Endothelial cell of umbilical vein (primary cell): Measurements from ENCODE around the gene C15orf62. TPM values are rescaled to one million over a fixed set of nuclear protein-coding genes. Genes with fewer than 3 reads are reported as not detected.

Source experiments
- BruUV-seq: library from RNA; stranded (reverse); fragments of 400-500 nt; replicated peaks from 2 replicates; lab custom pipeline; 2021; lab: Mats Ljungman, UMichigan
- CTCF ChIA-PET: fragments of 300-600, 350-600 bp; sonication (Branson Sonifier 250); formaldehyde crosslinking; loops from one replicate; lab custom pipeline; 2021; ENCODE audit warnings: antibody characterized with exemption, inconsistent platforms; lab: Charles Lee
- POLR2A ChIA-PET: fragments of 300-600, 350-600 bp; sonication (Branson Sonifier 250); formaldehyde crosslinking; loops from one replicate; lab custom pipeline; 2021; ENCODE audit warnings: antibody characterized with exemption, inconsistent platforms; lab: Charles Lee
- DNase-seq: peaks from one replicate; pipeline ENCODE4 v3.0.0-alpha.2; 2011; ENCODE audit warnings: low read depth, low spot score
- FAIRE-seq: peaks from 2 replicates; lab custom pipeline; 2011; peaks lifted over from hg19 to GRCh38; lab: Jason Lieb, UNC
- H2AFZ ChIP-seq: 2 replicates; pipeline ENCODE4 v1.6.0; 2012; ENCODE audit warnings: low read depth, low read length, control low read depth, inconsistent platforms
- H3K27ac ChIP-seq: 2 replicates; pipeline ENCODE4 v1.5.1; 2011; ENCODE audit warnings: low read depth, mild to moderate bottlenecking, control low read depth, low read length, moderate library complexity; ENCODE audit not compliant: insufficient read depth
- H3K27me3 ChIP-seq, 2 experiments: 2 replicates each; pipeline versions ENCODE4 v1.6.0 to v1.6.1; 2011; ENCODE audit warnings: low read length in 2 of 2, mixed read lengths in 1 of 2; ENCODE audit not compliant: control insufficient read depth in 2 of 2, insufficient read depth in 2 of 2
- H3K36me3 ChIP-seq, 2 experiments: 2 replicates in 1 of 2; 3 replicates in 1 of 2; pipeline ENCODE4 v1.5.1; 2011; ENCODE audit warnings: low read length in 2 of 2, mild to moderate bottlenecking in 1 of 2, moderate library complexity in 1 of 2; ENCODE audit not compliant: control insufficient read depth in 2 of 2, insufficient read depth in 2 of 2; ENCODE audit errors: extremely low read depth in 1 of 2
- H3K4me1 ChIP-seq: 3 replicates; pipeline ENCODE4 v1.5.1; 2011; ENCODE audit warnings: mild to moderate bottlenecking, low read length; ENCODE audit not compliant: control insufficient read depth, insufficient read depth; ENCODE audit errors: extremely low read depth
- H3K4me2 ChIP-seq: 2 replicates; pipeline ENCODE4 v1.6.1; 2011; ENCODE audit warnings: low read length, control low read depth, mixed read lengths; ENCODE audit not compliant: insufficient read depth
- H3K4me3 ChIP-seq, 3 experiments: fragments of 200-600 bp in 1 of 3; sonication (generic), shearing (Covaris generic) in 1 of 3; replicated peaks in 1 of 3; 2 replicates each; pipeline ENCODE4 v1.5.1; 2011 to 2016; ENCODE audit warnings: control low read depth in 3 of 3, low read length in 3 of 3, mild to moderate bottlenecking in 2 of 3, inconsistent platforms in 1 of 3, low read depth in 1 of 3, moderate library complexity in 1 of 3; ENCODE audit not compliant: insufficient read depth in 1 of 3
- H3K79me2 ChIP-seq: 2 replicates; pipeline ENCODE4 v1.6.0; 2012; ENCODE audit warnings: low read length, inconsistent platforms; ENCODE audit not compliant: control insufficient read depth, insufficient read depth
- H3K9ac ChIP-seq: replicated peaks from 2 replicates; pipeline ENCODE3; 2011; ENCODE audit warnings: low read length, control low read depth; ENCODE audit not compliant: insufficient read depth; ENCODE audit errors: extremely low read depth
- H3K9me1 ChIP-seq: replicated peaks from 3 replicates; pipeline ENCODE4 v1.6.0; 2011; ENCODE audit warnings: mild to moderate bottlenecking, low read length; ENCODE audit not compliant: control insufficient read depth, insufficient read depth; ENCODE audit errors: extremely low read depth
- H3K9me3 ChIP-seq: replicated peaks from 2 replicates; pipeline ENCODE4 v1.5.1; 2012; ENCODE audit warnings: low read length, inconsistent platforms; ENCODE audit not compliant: control insufficient read depth, insufficient read depth
- H4K20me1 ChIP-seq: replicated peaks from 2 replicates; pipeline ENCODE3; 2011; ENCODE audit warnings: mild to moderate bottlenecking, low read length; ENCODE audit not compliant: control insufficient read depth, insufficient read depth; ENCODE audit errors: extremely low read depth
- CTCF ChIP-seq, 2 donors: IDR thresholded peaks; 1 replicate in 1 of 2; 2 replicates in 1 of 2; pipeline ENCODE4 v1.5.1; 2011; ENCODE audit warnings: low read length in 2 of 2, mild to moderate bottlenecking in 2 of 2, moderate library complexity in 2 of 2, control low read depth in 1 of 2, inconsistent platforms in 1 of 2, low read depth in 1 of 2; ENCODE audit not compliant: insufficient read depth in 1 of 2; ENCODE audit errors: extremely low read depth in 1 of 2
- EZH2 ChIP-seq: IDR thresholded peaks from 2 replicates; pipeline ENCODE4 v1.6.1; 2012; ENCODE audit warnings: borderline replicate concordance, low read depth, mild to moderate bottlenecking, moderate library complexity, low read length, inconsistent platforms; ENCODE audit not compliant: severe bottlenecking
- FOS ChIP-seq: IDR thresholded peaks from 2 replicates; pipeline ENCODE4 v1.6.1; 2011; ENCODE audit warnings: mild to moderate bottlenecking, low read length, moderate library complexity, borderline replicate concordance; ENCODE audit not compliant: insufficient read depth
- GATA2 ChIP-seq: IDR thresholded peaks from 2 replicates; pipeline ENCODE4 v1.7.0; 2011; ENCODE audit warnings: low read depth, mild to moderate bottlenecking, moderate library complexity, mixed read lengths, low read length; ENCODE audit not compliant: insufficient read length, insufficient read depth
- JUN ChIP-seq: IDR thresholded peaks from 2 replicates; pipeline ENCODE4 v1.6.1; 2011; ENCODE audit warnings: borderline replicate concordance, low read depth; ENCODE audit not compliant: insufficient read length, insufficient read depth
- MAX ChIP-seq: IDR thresholded peaks from 2 replicates; pipeline ENCODE4 v1.6.1; 2011; ENCODE audit not compliant: insufficient read depth, insufficient read length
- MYC ChIP-seq: IDR thresholded peaks from one replicate; pipeline ENCODE4 v1.6.1; 2011; ENCODE audit warnings: mild to moderate bottlenecking, low read depth, low read length
- POLR2A ChIP-seq: IDR thresholded peaks from 2 replicates; pipeline ENCODE4 v1.6.1; 2012; ENCODE audit warnings: low read depth, mild to moderate bottlenecking, control low read depth, low read length
- POLR2AphosphoS5 ChIP-seq: IDR thresholded peaks from 2 replicates; pipeline ENCODE4 v1.6.1; 2012; ENCODE audit warnings: low read depth, mild to moderate bottlenecking, control low read depth, low read length, moderate library complexity; ENCODE audit not compliant: insufficient read depth
- dilution Hi-C: fragments of 300-500 bp; cut with MboI; formaldehyde crosslinking; loops from one replicate; pipeline ENCODE4 v1.15.0; 2019; ENCODE audit warnings: low sequenced_read_pairs; ENCODE audit not compliant: extremely low pct_ligation_motif_present
- intact Hi-C: fragments of 100-400 bp; cut with micrococcal nuclease; formaldehyde crosslinking; loops from one replicate; pipeline ENCODE4 v1.10.0; 2022
- polyA plus RNA-seq, 4 experiments: library from polyadenylated mRNA; depleted of rRNA in 3 of 4; stranded (reverse) in 3 of 4; unstranded in 1 of 4; fragments of >200 nt; gene quantifications; 2 replicates each; pipeline versions ENCODE4 v1.2.1 to v1.2.3, GENCODE V29; 2011 to 2012; ENCODE audit warnings: missing spikeins in 1 of 4
- total RNA-seq: library from RNA; stranded (reverse); gene quantifications from 2 replicates; pipeline ENCODE4 v1.2.3, GENCODE V29; 2021

Gene C15orf62
- total and polyA plus RNA-seq, 2 donors (not counting 3 experiments of a cell fraction or from before 2014, with no cell fraction given), result 0.12 to 0.38 TPM

GRCh38 chr15:40819048-40819447, 49.3 kb downstream of the C15orf62 start:
- Histone ChIP-seq H4K20me1 (no peaks in the 10 kb centered on the region), H2AFZ (no peak overlapping the region), H3K27ac (no peak overlapping the region), H3K9ac (no peak overlapping the region), H3K79me2 (no peaks in the 10 kb centered on the region), H3K27me3 (no peaks in the 10 kb centered on the region), H3K4me1 (no peaks in the 10 kb centered on the region), H3K9me3 (no peaks in the 10 kb centered on the region), H3K36me3 (peaks cover 0 to 5% of the 10 kb centered on the region in 2 experiments), H3K9me1 (no peaks in the 10 kb centered on the region), H3K4me2 (no peak overlapping the region), H3K4me3 (no peak overlapping the region)
- dilution Hi-C loops, result no loop called here
- TF ChIP-seq GATA2 (no peak), POLR2A (no peak), MYC (no peak), JUN (no peak), POLR2AphosphoS5 (no peak), EZH2 (no peak), FOS (no peak), MAX (no peak), CTCF (IDR thresholded peaks at IDR 0.05; ENCODE audit: extremely low read depth in 1 of 2, insufficient read depth in 1 of 2, low read depth in 1 of 2, low read length in 2 of 2) (no peak)
- no TSS peak for BruUV-seq
- FAIRE-seq (no peak), DNase-seq (no peak)
- ChIA-PET CTCF (interaction anchor here (0.6 to 2.0 kb wide), 4 partner anchors 12 to 67 kb away, joined by 3 to 5 read pairs (median 4); partner anchors contain the start of gene SPINT1), POLR2A (interaction anchor here (0.7 kb wide), 1 partner anchor 11 kb away, joined by 5 read pairs; no protein-coding TSS in a partner anchor)
- intact Hi-C loops, result no loop called here
